ENCODE measurements around the gene EGR2.

- no peak for TF ChIP-seq CTCF (IDR thresholded peaks at IDR 0.05)
- no peak for TF ChIP-seq POLR2A (IDR thresholded peaks at IDR 0.05)
These were observed 49.8 kb downstream of the EGR2 start for GRCh38 chr10:62766386-62766785.
